Aorta (tissue), 5 donors: ENCODE results near the gene CYS1. TPM values are rescaled to one million over a fixed set of nuclear protein-coding genes. Genes with fewer than 3 reads are reported as not detected.
"Not testable (repeated sequence)": the region's sequence is repeated elsewhere in the genome, so short reads cannot be mapped to it uniquely, and the experiment has no call there.

Experiments used
- ATAC-seq: fragments of 200-7000 bp; cut with Tn5 transposase; one replicate; pipeline ENCODE4 v1.9.1; 2022; ENCODE audit warnings: moderate library complexity; ENCODE audit not compliant: low FRiP score
- DNase-seq, 2 donors: peaks; one replicate each; pipeline ENCODE4 v3.0.0-alpha.2; 2020
- H3K27ac ChIP-seq, 2 donors: one replicate each; pipeline ENCODE4 v1.5.1; 2013; ENCODE audit warnings: low read length in 2 of 2, mild to moderate bottlenecking in 2 of 2, moderate library complexity in 2 of 2, control low read depth in 1 of 2, inconsistent platforms in 1 of 2, low read depth in 1 of 2
- H3K27me3 ChIP-seq, 2 donors: one replicate each; pipeline ENCODE4 v1.6.1; 2013; ENCODE audit warnings: control low read depth in 1 of 2, low read length in 1 of 2, mild to moderate bottlenecking in 1 of 2, moderate library complexity in 1 of 2; ENCODE audit not compliant: insufficient read depth in 2 of 2, control insufficient read depth in 1 of 2
- H3K36me3 ChIP-seq, 2 donors: one replicate each; pipeline ENCODE4 v1.6.1; 2013; ENCODE audit warnings: control low read depth in 1 of 2, low read length in 1 of 2, mild to moderate bottlenecking in 1 of 2; ENCODE audit not compliant: insufficient read depth in 2 of 2, control insufficient read depth in 1 of 2
- H3K4me1 ChIP-seq, 2 donors: one replicate each; pipeline ENCODE4 v1.6.1; 2013; ENCODE audit warnings: low read length in 2 of 2, control low read depth in 1 of 2, mild to moderate bottlenecking in 1 of 2, moderate library complexity in 1 of 2; ENCODE audit not compliant: insufficient read depth in 2 of 2, control insufficient read depth in 1 of 2
- H3K4me3 ChIP-seq, 2 donors: one replicate each; pipeline ENCODE4 v1.5.1; 2013; ENCODE audit warnings: low read length in 2 of 2, control low read depth in 1 of 2, mild to moderate bottlenecking in 1 of 2
- H3K9me3 ChIP-seq: one replicate; pipeline ENCODE4 v1.6.1; 2013; ENCODE audit warnings: mild to moderate bottlenecking, low read length; ENCODE audit not compliant: control insufficient read depth
- WGBS, 2 donors: extraction: QIAGEN DNeasy Blood & Tissue Kit; methylation state at CpG; one replicate each; pipeline ENCODE4 v1.1.7; 2013; 5-methylcytosine and 5-hydroxymethylcytosine counted together
- intact Hi-C, 2 donors: fragments of 100-400 bp; cut with DNase I; formaldehyde crosslinking; loops; one replicate each; pipeline versions ENCODE4 v1.14.2 to v1.15.0; 2022
- polyA plus RNA-seq, 2 donors: library from polyadenylated mRNA; stranded (reverse); fragments of 200-250 nt; gene quantifications; one replicate each; pipeline ENCODE4 v1.2.3, GENCODE V29; 2013
- total RNA-seq, 2 donors: library from RNA; stranded (reverse); fragmentation: NEBNext Ultra II Directional; extraction: Animal tissue kit (Norgen Biotek cat#: 25700); gene quantifications; one replicate each; pipeline ENCODE4 v1.2.1, GENCODE V29; 2021
- donor health status: healthy with polysubstance abuse.
- donor health status: Bipolar disorder and iron deficiency.
- donor health status: DM: no; HTN: no; CAD: no.
- donor health status: DM: no; HTN: no; CAD: no.
- donor health status: DM: yes; HTN: yes; CAD: no.

CYS1 gene
- total and polyA plus RNA-seq, 4 donors: 11.4 to 16.4 (median 14.3) TPM

GRCh38 chr2:10019602-10020400 is 60.4 kb downstream of the CYS1 start:
- no peak for ATAC-seq
- H3K27me3 ChIP-seq: no peaks in the 10 kb centered on the region
- no peaks in the 10 kb centered on the region for H3K36me3 ChIP-seq
- peak; percentile 38 to 69 for DNase-seq
- no peaks in the 10 kb centered on the region for H3K4me1 ChIP-seq
- intact Hi-C loops: no loop called here
- 84 to 90% methylated on average over 27 of the region's 27 CpGs for WGBS, 2 donors
- H3K9me3 ChIP-seq: no peaks in the 10 kb centered on the region
- no peak overlapping the region for H3K27ac ChIP-seq
- H3K4me3 ChIP-seq: no peak overlapping the region

- Histone ChIP-seq H3K9me3 (no peaks in the 10 kb centered on the region), H3K36me3 (no peaks in the 10 kb centered on the region), H3K4me3 (no peak overlapping the region), H3K27ac (no peak overlapping the region), H3K27me3 (no peaks in the 10 kb centered on the region), H3K4me1 (no peaks in the 10 kb centered on the region)
- DNase-seq: peak; percentile 21 to 63
- intact Hi-C loops: no loop called here
- WGBS, 2 donors: 85% methylated on average over 8 of the region's 8 CpGs
- ATAC-seq: no peak
Measured at GRCh38 chr2:10019174-10019573, 61.0 kb downstream of the CYS1 start.

GRCh38 chr2:10017313-10017941 is 62.8 kb downstream of the CYS1 start:
- Histone ChIP-seq H3K4me1 (no peaks in the 10 kb centered on the region), H3K4me3 (no peak overlapping the region), H3K27me3 (no peaks in the 10 kb centered on the region), H3K9me3 (no peaks in the 10 kb centered on the region), H3K27ac (no peak overlapping the region), H3K36me3 (no peaks in the 10 kb centered on the region)
- DNase-seq: peak in 1 of 2 donors; percentile 20
- intact Hi-C loops: no loop called here
- WGBS, 2 donors: 91% methylated on average over 5 of the region's 5 CpGs
- ATAC-seq: no peak

GRCh38 chr2:10016802-10017258 is 63.4 kb downstream of the CYS1 start:
- WGBS, 2 donors: 84 to 89% methylated on average over 8 of the region's 8 CpGs
- intact Hi-C loops: no loop called here
- no peak overlapping the region for H3K4me3 ChIP-seq
- H3K36me3 ChIP-seq: no peaks in the 10 kb centered on the region
- ATAC-seq (no peak), DNase-seq (peak; percentile 34 to 37)
- no peaks in the 10 kb centered on the region for H3K27me3 ChIP-seq
- no peaks in the 10 kb centered on the region for H3K4me1 ChIP-seq
- no peaks in the 10 kb centered on the region for H3K9me3 ChIP-seq
- H3K27ac ChIP-seq: no peak overlapping the region

GRCh38 chr2:10016001-10016801 is 64.0 kb downstream of the CYS1 start:
- Histone ChIP-seq H3K27ac (no peak overlapping the region), H3K4me1 (no peaks in the 10 kb centered on the region), H3K4me3 (no peak overlapping the region), H3K36me3 (no peaks in the 10 kb centered on the region), H3K9me3 (no peaks in the 10 kb centered on the region), H3K27me3 (no peaks in the 10 kb centered on the region)
- WGBS, 2 donors: 92 to 94% methylated on average over 35 of the region's 35 CpGs
- ATAC-seq (no peak), DNase-seq (peak; percentile 32 to 59)
- intact Hi-C loops: no loop called here

- ATAC-seq, intact Hi-C loops: not testable (repeated sequence)
Measured at GRCh38 chr2:10015376-10015989, 64.7 kb downstream of the CYS1 start.

GRCh38 chr2:10014418-10015190 is 65.6 kb downstream of the CYS1 start:
- H3K27ac ChIP-seq: no peak overlapping the region
- no peak overlapping the region for H3K4me3 ChIP-seq
- no peaks in the 10 kb centered on the region for H3K9me3 ChIP-seq
- no peaks in the 10 kb centered on the region for H3K27me3 ChIP-seq
- no peak for ATAC-seq
- DNase-seq: peak in 1 of 2 donors; percentile 53
- H3K4me1 ChIP-seq: no peaks in the 10 kb centered on the region
- intact Hi-C loops: no loop called here
- no peaks in the 10 kb centered on the region for H3K36me3 ChIP-seq
- WGBS, 2 donors: 93 to 94% methylated on average over 42 of the region's 42 CpGs

More at GRCh38 chr2:10015376-10015989, 64.7 kb downstream of the CYS1 start:
- H3K9me3 ChIP-seq, H3K4me1 ChIP-seq, H3K27me3 ChIP-seq, H3K4me3 ChIP-seq, H3K27ac ChIP-seq, H3K36me3 ChIP-seq: not testable (repeated sequence)
- WGBS, 2 donors: 97 to 99% methylated on average over 36 to 43 of the region's 44 CpGs
- DNase-seq: peak in 1 of 2 donors; percentile 34
